GM23248 (cell line): ENCODE results near the gene PRSS56. TPM values are rescaled to one million over a fixed set of nuclear protein-coding genes. Genes with fewer than 3 reads are reported as not detected.

Source experiments
- DNase-seq: peaks from one replicate; pipeline ENCODE4 v3.0.0-alpha.2; 2015
- H2AFZ ChIP-seq: fragments of 200-600 bp; sonication (generic); 2 replicates; pipeline ENCODE4 v1.6.1; 2016; ENCODE audit warnings: antibody characterized with exemption
- H3F3A ChIP-seq: fragments of 200-600 bp; sonication (generic); 2 replicates; pipeline ENCODE4 v1.6.1; 2016; ENCODE audit warnings: mild to moderate bottlenecking, antibody characterized with exemption, mixed run types; ENCODE audit not compliant: insufficient read depth
- H3K27ac ChIP-seq: fragments of 200-600 bp; sonication (generic); 2 replicates; pipeline ENCODE4 v1.5.1; 2016; ENCODE audit warnings: mild to moderate bottlenecking
- H3K27me3 ChIP-seq: fragments of 200-600 bp; sonication (generic); replicated peaks from 2 replicates; pipeline ENCODE4 v1.6.1; 2016; ENCODE audit warnings: mild to moderate bottlenecking; ENCODE audit not compliant: insufficient read depth
- H3K36me3 ChIP-seq: fragments of 200-600 bp; sonication (generic); 2 replicates; pipeline ENCODE4 v1.6.1; 2016; ENCODE audit warnings: low read depth, mild to moderate bottlenecking
- H3K4me1 ChIP-seq: fragments of 200-600 bp; sonication (generic); 2 replicates; pipeline ENCODE4 v1.6.1; 2016; ENCODE audit warnings: mild to moderate bottlenecking; ENCODE audit not compliant: insufficient read depth
- H3K4me2 ChIP-seq: fragments of 200-600 bp; sonication (generic); one replicate; pipeline ENCODE4 v1.6.1; 2016; ENCODE audit warnings: mild to moderate bottlenecking; ENCODE audit not compliant: unreplicated experiment
- H3K4me3 ChIP-seq: fragments of 200-600 bp; sonication (generic); 2 replicates; pipeline ENCODE4 v1.5.1; 2016; ENCODE audit warnings: mild to moderate bottlenecking
- H3K79me2 ChIP-seq: fragments of 200-600 bp; sonication (generic); 2 replicates; pipeline ENCODE4 v1.6.1; 2016; ENCODE audit warnings: mild to moderate bottlenecking; ENCODE audit not compliant: insufficient read depth
- H3K9ac ChIP-seq: fragments of 200-600 bp; sonication (generic); 2 replicates; pipeline ENCODE4 v1.6.1; 2016; ENCODE audit warnings: mild to moderate bottlenecking
- H3K9me2 ChIP-seq: fragments of 200-600 bp; sonication (generic); 2 replicates; pipeline ENCODE4 v1.6.1; 2016; ENCODE audit warnings: mixed run types, mild to moderate bottlenecking, moderate library complexity; ENCODE audit not compliant: insufficient read depth
- H3K9me3 ChIP-seq: fragments of 200-600 bp; sonication (generic); one replicate; pipeline ENCODE4 v1.6.1; 2017; ENCODE audit warnings: low read depth
- H4K20me1 ChIP-seq: fragments of 200-600 bp; sonication (generic); 2 replicates; pipeline ENCODE4 v1.6.0; 2016; ENCODE audit not compliant: insufficient read depth
- EZH2 ChIP-seq: fragments of 200-600 bp; sonication (generic); IDR thresholded peaks from 2 replicates; pipeline ENCODE4 v1.6.1; 2018; ENCODE audit warnings: antibody characterized with exemption, mild to moderate bottlenecking; ENCODE audit not compliant: insufficient read depth, poor library complexity, severe bottlenecking
- EZH2phosphoT487 ChIP-seq: fragments of 200-600 bp; sonication (generic); IDR thresholded peaks from 2 replicates; pipeline ENCODE4 v1.6.1; 2018; ENCODE audit warnings: antibody characterized with exemption, moderate library complexity, mild to moderate bottlenecking, low read depth; ENCODE audit not compliant: insufficient read depth
- WGBS, 2 experiments: methylation state at CpG; one replicate each; pipeline ENCODE4 v1.1.6; 2015 to 2017; ENCODE audit warnings: low lambda C conversion rate in 2 of 2, low coverage in 1 of 2; ENCODE audit errors: missing lambda C conversion rate in 2 of 2; 5-methylcytosine and 5-hydroxymethylcytosine counted together
- in situ Hi-C: fragments of 300-500 bp; cut with MboI; formaldehyde crosslinking; loops from 2 replicates; pipeline ENCODE4 v1.15.0; 2020
- polyA plus RNA-seq: library from polyadenylated mRNA; unstranded; fragments of >200 nt; fragmentation: Nextera tagmentation; extraction: Ambion mirVana; gene quantifications from 2 replicates; pipeline ENCODE4 v1.2.1, GENCODE V29; 2016
- total RNA-seq: library from RNA; depleted of rRNA; stranded (reverse); fragments of >200 nt; shearing (Covaris generic); gene quantifications from 2 replicates; pipeline ENCODE4 v1.2.3, GENCODE V29; 2014

Gene PRSS56
- total and polyA plus RNA-seq, 2 experiments from 2014 or later, result not detected

DNA sequence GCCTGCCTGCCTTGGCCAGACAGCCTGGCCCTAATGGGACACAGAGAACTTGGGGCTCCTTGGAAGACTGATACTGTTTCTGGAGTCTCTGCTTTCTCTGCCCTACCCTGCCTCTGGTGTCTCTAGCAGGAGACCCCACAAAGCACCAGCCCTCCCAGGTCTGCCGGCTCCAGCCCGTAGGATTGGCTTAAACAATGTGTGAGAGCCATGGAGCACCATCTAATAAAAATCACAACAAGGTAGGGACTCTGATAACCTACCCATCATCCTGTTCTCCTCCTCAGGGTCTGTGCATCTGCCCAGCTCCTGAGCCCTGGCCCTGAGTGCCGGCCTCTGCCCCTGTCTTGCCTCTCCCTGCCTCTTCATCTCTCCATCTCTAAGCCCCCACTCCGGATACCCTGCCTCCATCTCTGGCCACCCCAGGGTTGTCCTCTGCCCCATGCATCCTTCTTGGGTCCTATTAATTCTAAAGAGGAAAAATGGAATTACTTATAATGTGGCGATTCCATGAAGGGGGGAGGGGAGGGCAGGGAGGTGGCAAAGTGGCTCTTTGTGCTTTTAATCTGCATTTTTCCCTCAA lies 31.4 kb upstream of the PRSS56 start:
- 70 to 73% methylated on average over 5 of the region's 5 CpGs for WGBS, 2 experiments

DNA sequence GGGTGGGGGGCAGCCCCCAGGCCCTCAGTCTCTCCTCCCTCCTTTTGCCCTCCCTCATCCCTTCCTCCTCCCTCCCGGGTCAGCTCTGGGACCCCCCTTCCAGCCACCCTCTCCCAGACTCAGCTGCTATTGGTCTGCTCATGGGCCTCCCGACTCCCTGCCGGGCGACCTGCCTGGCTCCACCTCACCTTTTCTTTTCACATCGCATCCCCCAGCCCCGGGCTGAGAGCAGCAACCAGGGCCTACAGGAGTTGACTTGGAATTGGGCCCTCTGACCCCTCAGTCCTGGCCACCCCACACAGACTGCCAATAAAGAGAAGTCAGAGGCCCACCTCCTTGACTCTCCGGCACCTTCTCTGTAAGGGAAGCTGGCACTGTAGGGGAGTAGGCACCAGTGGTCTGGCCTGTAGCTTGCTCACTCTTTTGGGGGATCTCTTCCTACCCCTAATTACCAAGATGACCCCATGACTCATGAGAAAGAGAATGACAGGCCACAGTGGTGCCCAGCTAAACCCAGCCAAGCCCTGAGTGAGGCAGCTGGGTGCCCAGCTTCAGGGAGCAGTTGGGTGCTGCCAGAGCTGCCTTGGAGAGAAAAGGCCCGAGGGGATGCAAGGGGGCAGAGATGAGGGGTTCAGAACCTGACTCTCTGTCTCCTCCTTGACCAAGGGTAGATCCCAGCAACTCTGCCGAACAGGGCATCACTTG lies 30.5 kb upstream of the PRSS56 start:
- no peaks in the 10 kb centered on the region for H3K79me2 ChIP-seq
- no peaks in the 10 kb centered on the region for H3K36me3 ChIP-seq
- H3K27ac ChIP-seq, result no peak overlapping the region
- H3K4me3 ChIP-seq, result no peak overlapping the region
- H3K27me3 ChIP-seq, result peaks cover 37% of the 10 kb centered on the region
- H3K4me2 ChIP-seq, result no peak overlapping the region
- H3K9me3 ChIP-seq, result no peaks in the 10 kb centered on the region
- H3F3A ChIP-seq, result no peaks in the 10 kb centered on the region
- no peaks in the 10 kb centered on the region for H3K9me2 ChIP-seq
- H3K4me1 ChIP-seq, result no peaks in the 10 kb centered on the region
- no peak for TF ChIP-seq EZH2
- no peak for TF ChIP-seq EZH2phosphoT487
- 56 to 57% methylated on average over 9 of the region's 9 CpGs for WGBS, 2 experiments
- DNase-seq, result no peak
- no peak overlapping the region for H2AFZ ChIP-seq
- in situ Hi-C loops, result no loop called here
- no peak overlapping the region for H3K9ac ChIP-seq
- H4K20me1 ChIP-seq, result no peaks in the 10 kb centered on the region

More for the DNA sequence above, 31.4 kb upstream of the PRSS56 start:
- Histone ChIP-seq H3K4me1 (no peaks in the 10 kb centered on the region), H3K36me3 (no peaks in the 10 kb centered on the region), H3K27ac (no peak overlapping the region), H3K9me2 (no peaks in the 10 kb centered on the region), H3F3A (no peaks in the 10 kb centered on the region), H3K9me3 (no peaks in the 10 kb centered on the region), H4K20me1 (no peaks in the 10 kb centered on the region), H3K27me3 (peaks cover 37% of the 10 kb centered on the region), H3K79me2 (no peaks in the 10 kb centered on the region), H3K4me2 (no peak overlapping the region), H3K9ac (no peak overlapping the region), H2AFZ (no peak overlapping the region), H3K4me3 (no peak overlapping the region)
- no peak for TF ChIP-seq EZH2phosphoT487
- no peak for TF ChIP-seq EZH2
- in situ Hi-C loops, result no loop called here
- DNase-seq, result no peak

GRCh38 chr2:232490221-232491138 lies 29.7 kb upstream of the PRSS56 start:
- Histone ChIP-seq H3K4me2 (no peak overlapping the region), H3K36me3 (no peaks in the 10 kb centered on the region), H3K27ac (no peak overlapping the region), H3F3A (no peaks in the 10 kb centered on the region), H3K9me3 (no peaks in the 10 kb centered on the region), H3K4me1 (no peaks in the 10 kb centered on the region), H3K79me2 (no peaks in the 10 kb centered on the region), H3K27me3 (peaks cover 30% of the 10 kb centered on the region), H3K9me2 (no peaks in the 10 kb centered on the region), H3K9ac (no peak overlapping the region), H3K4me3 (no peak overlapping the region), H4K20me1 (no peaks in the 10 kb centered on the region), H2AFZ (no peak overlapping the region)
- in situ Hi-C loops, result no loop called here
- 72 to 77% methylated on average over 28 to 30 of the region's 30 CpGs for WGBS, 2 experiments
- TF ChIP-seq EZH2, result no peak
- DNase-seq, result no peak

- Histone ChIP-seq H3K9me2 (no peaks in the 10 kb centered on the region), H3K27ac (no peak overlapping the region), H3K79me2 (no peaks in the 10 kb centered on the region), H3F3A (no peaks in the 10 kb centered on the region), H3K27me3 (peaks cover 23% of the 10 kb centered on the region; the same call in 1 of the 2 replicates), H2AFZ (no peak overlapping the region), H3K9me3 (no peaks in the 10 kb centered on the region), H4K20me1 (no peaks in the 10 kb centered on the region), H3K36me3 (no peaks in the 10 kb centered on the region), H3K4me2 (no peak overlapping the region), H3K4me3 (no peak overlapping the region), H3K4me1 (no peaks in the 10 kb centered on the region), H3K9ac (no peak overlapping the region)
- no peak for DNase-seq
- in situ Hi-C loops, result no loop called here
- TF ChIP-seq EZH2, result no peak
- no peak for TF ChIP-seq EZH2phosphoT487
- WGBS, 2 experiments, result 76% methylated on average over 12 of the region's 12 CpGs
These were observed 28.9 kb upstream of the PRSS56 start for GRCh38 chr2:232491139-232491780.
